PC-3 (cell line): Measurements from ENCODE around the gene GINS2.

ENCODE experiments used
- CTCF ChIP-seq: fragments of 300-600 bp; sonication (generic); conservative IDR thresholded peaks from 2 replicates; pipeline ENCODE4 v1.5.1; 2017; ENCODE audit warnings: antibody characterized with exemption, low read depth, mild to moderate bottlenecking, low read length
- EZH2 ChIP-seq: fragments of 300-600 bp; sonication (generic); IDR thresholded peaks from one replicate; pipeline ENCODE4 v1.6.1; 2017; ENCODE audit warnings: antibody characterized with exemption, mild to moderate bottlenecking, low read length; ENCODE audit not compliant: unreplicated experiment

DNA sequence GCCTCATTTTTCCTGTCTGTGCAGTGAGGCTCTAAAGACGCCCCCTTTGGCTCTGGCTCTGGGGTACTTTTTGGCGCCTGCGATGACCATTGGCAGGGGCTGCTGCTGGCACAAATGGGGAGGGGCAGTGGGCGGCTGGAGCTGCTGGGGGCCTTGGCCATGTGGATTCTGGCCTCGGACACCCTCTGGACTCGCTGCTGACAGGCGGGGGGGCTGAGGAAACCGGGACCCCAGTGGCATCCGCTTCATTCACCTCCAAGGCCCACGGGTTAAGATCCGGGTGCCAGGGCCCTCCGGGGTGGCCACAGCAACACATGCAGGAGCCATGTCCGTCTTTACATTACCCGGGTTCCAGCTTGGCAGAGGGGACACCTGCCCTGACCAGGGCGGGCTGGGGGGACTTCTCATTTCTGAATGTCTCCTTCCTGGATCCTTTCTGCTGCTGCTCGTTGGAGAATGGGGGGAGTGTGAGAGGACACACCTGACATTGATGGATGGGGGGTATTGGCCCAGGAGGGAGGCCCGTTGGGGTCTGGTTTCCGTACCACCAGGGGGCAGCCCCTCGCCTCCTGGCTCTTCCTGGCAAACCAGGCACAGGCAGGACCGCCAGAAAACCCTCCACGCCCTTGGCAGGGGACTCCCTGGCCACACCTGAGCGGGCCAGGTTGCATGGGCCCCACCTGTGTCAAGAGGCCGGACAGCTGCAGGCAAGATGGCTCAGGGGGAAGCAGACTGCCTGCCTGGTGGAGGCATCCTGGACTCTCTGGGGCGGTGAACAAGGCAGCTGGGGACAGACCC, 53.8 kb downstream of the GINS2 start:
- TF ChIP-seq EZH2: no peak
- 0 out of 2 replicates have a peak, but pooled peaks have one; percentile 22 for TF ChIP-seq CTCF
